HepG2 (cell line): ENCODE measurements around the gene UBE3B. TPM values are rescaled to one million over a fixed set of nuclear protein-coding genes. Genes with fewer than 3 reads are reported as not detected.

Experiments used
- ATAC-seq: fragments of 200-7000 bp; cut with Tn5 transposase; 3 replicates; pipeline ENCODE4 v1.9.1; 2020; ENCODE audit warnings: mild to moderate bottlenecking, moderate library complexity
- BruUV-seq: library from RNA; stranded (reverse); fragments of 400-500 nt; replicated peaks from 2 replicates; lab custom pipeline; 2021; lab: Mats Ljungman, UMichigan
- CTCF ChIA-PET: fragments of 300-600 bp; formaldehyde crosslinking; extraction: SDS; loops from one replicate; lab custom pipeline; 2021; ENCODE audit warnings: low total read pairs, inconsistent platforms, low intra/inter-chr PET ratio; lab: Yijun Ruan, JAX
- POLR2A ChIA-PET: fragments of 350-600 bp; sonication (Branson Sonifier 250); formaldehyde crosslinking; loops from one replicate; lab custom pipeline; 2020; ENCODE audit warnings: antibody characterized with exemption, inconsistent platforms; lab: Yijun Ruan, JAX
- DNase-seq: peaks from one replicate; pipeline ENCODE4 v3.0.0-alpha.2; 2015; ENCODE audit warnings: low spot score
- FAIRE-seq: peaks from 3 replicates; lab custom pipeline; 2011; peaks lifted over from hg19 to GRCh38; lab: Jason Lieb, UNC
- H2AFZ ChIP-seq: one replicate; pipeline ENCODE4 v1.6.1; 2011; ENCODE audit warnings: low read length, inconsistent platforms
- H3K27ac ChIP-seq: fragments of 300-600 bp; 3 replicates; pipeline ENCODE4 v1.8.0; 2011; ENCODE audit warnings: mixed run types, mild to moderate bottlenecking, mixed read lengths, low read length, inconsistent platforms; ENCODE audit not compliant: insufficient read depth; ENCODE audit errors: extremely low read length
- H3K27me3 ChIP-seq, 2 experiments: fragments of 200-600 bp in 1 of 2; 2 replicates in 1 of 2; 3 replicates in 1 of 2; pipeline versions ENCODE4 v1.6.0 to v1.8.0; 2011; ENCODE audit warnings: low read length in 2 of 2, mild to moderate bottlenecking in 2 of 2, moderate library complexity in 2 of 2, inconsistent platforms in 1 of 2; ENCODE audit not compliant: insufficient read depth in 2 of 2, control insufficient read depth in 1 of 2
- H3K36me3 ChIP-seq, 2 experiments: fragments of 200-600 bp in 1 of 2; replicated peaks in 1 of 2; 2 replicates in 1 of 2; 3 replicates in 1 of 2; pipeline versions ENCODE4 v1.5.1 to v1.8.0; 2011; ENCODE audit warnings: low read length in 2 of 2, inconsistent platforms in 1 of 2; ENCODE audit not compliant: insufficient read depth in 2 of 2, control insufficient read depth in 1 of 2
- H3K4me1 ChIP-seq: 2 replicates; pipeline ENCODE4 v1.5.1; 2012; ENCODE audit warnings: low read length, inconsistent platforms; ENCODE audit not compliant: insufficient read depth
- H3K4me2 ChIP-seq: 2 replicates; pipeline ENCODE4 v1.6.0; 2011; ENCODE audit warnings: low read depth, low read length, inconsistent platforms
- H3K4me3 ChIP-seq, 3 experiments: fragments of 200-600 bp in 1 of 3; sonication (generic), shearing (Covaris generic) in 1 of 3; replicated peaks in 1 of 3; 2 replicates each; pipeline ENCODE4 v1.5.1; 2011 to 2016; ENCODE audit warnings: low read length in 3 of 3, inconsistent platforms in 2 of 3, low read depth in 2 of 3, mild to moderate bottlenecking in 2 of 3, control low read depth in 1 of 3, mixed read lengths in 1 of 3; ENCODE audit not compliant: insufficient read depth in 1 of 3
- H3K79me2 ChIP-seq: one replicate; pipeline ENCODE4 v1.6.1; 2011; ENCODE audit warnings: low read length, inconsistent platforms; ENCODE audit not compliant: insufficient read depth
- H3K9ac ChIP-seq: 2 replicates; pipeline ENCODE4 v1.6.0; 2011; ENCODE audit warnings: mild to moderate bottlenecking, low read depth, low read length, inconsistent platforms; ENCODE audit not compliant: insufficient read depth
- H3K9me3 ChIP-seq: 2 replicates; pipeline ENCODE4 v1.5.1; 2012; ENCODE audit warnings: mild to moderate bottlenecking, low read length
- H4K20me1 ChIP-seq: 2 replicates; pipeline ENCODE4 v1.6.0; 2011; ENCODE audit warnings: inconsistent platforms, mild to moderate bottlenecking, low read length, moderate library complexity; ENCODE audit not compliant: insufficient read depth
- CCDC6 ChIP-seq: sonication (generic); formaldehyde crosslinking; IDR thresholded peaks from 2 replicates; pipeline ENCODE4 v1.8.1; 2022; ENCODE audit warnings: mild to moderate bottlenecking, missing genetic modification reagents, moderate library complexity
- CEBPZ ChIP-seq: IDR thresholded peaks from 2 replicates; pipeline ENCODE4 v1.6.1; 2012; ENCODE audit warnings: low read length, improper control_type of control experiment
- E2F5 ChIP-seq: sonication (generic); formaldehyde crosslinking; conservative IDR thresholded peaks from 2 replicates; pipeline ENCODE4 v1.4.0; 2020; ENCODE audit warnings: missing genetic modification reagents
- ERF ChIP-seq: IDR thresholded peaks from 2 replicates; pipeline ENCODE4 v1.6.1; 2018; ENCODE audit warnings: missing biosample characterization, missing genetic modification reagents
- GZF1 ChIP-seq: sonication (generic); formaldehyde crosslinking; IDR thresholded peaks from 2 replicates; pipeline ENCODE4 v1.5.1; 2020; ENCODE audit warnings: mild to moderate bottlenecking, missing genetic modification reagents
- NFATC3 ChIP-seq: sonication (generic); formaldehyde crosslinking; IDR thresholded peaks from 2 replicates; pipeline ENCODE4 v1.5.1; 2020; ENCODE audit warnings: mild to moderate bottlenecking, missing genetic modification reagents
- SNAI1 ChIP-seq: sonication (generic); formaldehyde crosslinking; IDR thresholded peaks from 2 replicates; pipeline ENCODE4 v1.5.0; 2020; ENCODE audit warnings: mild to moderate bottlenecking, missing genetic modification reagents, borderline replicate concordance
- ZBTB49 ChIP-seq: sonication (generic); formaldehyde crosslinking; IDR thresholded peaks from 2 replicates; pipeline ENCODE4 v1.4.0; 2020; ENCODE audit warnings: missing genetic modification reagents, borderline replicate concordance
- ZNF850 ChIP-seq: sonication (generic); formaldehyde crosslinking; conservative IDR thresholded peaks from 2 replicates; pipeline ENCODE4 v1.9.0; 2021; ENCODE audit warnings: mild to moderate bottlenecking, missing genetic modification reagents
- WGBS: methylation state at CpG from one replicate; pipeline ENCODE4 v1.1.6; 2017; ENCODE audit warnings: low lambda C conversion rate; 5-methylcytosine and 5-hydroxymethylcytosine counted together
- in situ Hi-C: cut with HindIII; loops from 2 replicates; pipeline ENCODE4 v1.10.0; 2017; ENCODE audit warnings: low pct_unique_long_range_greater_than_20kb; ENCODE audit not compliant: extremely low pct_ligation_motif_present
- intact Hi-C: fragments of 100-400 bp; cut with micrococcal nuclease; formaldehyde crosslinking; loops from one replicate; pipeline ENCODE4 v1.10.0; 2022; ENCODE audit not compliant: unreplicated experiment
- polyA plus RNA-seq, 8 experiments: library from polyadenylated mRNA; depleted of rRNA in 3 of 8; stranded (reverse) in 7 of 8; unstranded in 1 of 8; fragments of >200 nt; fragmentation: Illumina TruSeq in 4 of 8; extraction: Trizol in 4 of 8; gene quantifications; 2 replicates each; pipeline versions ENCODE4 v1.2.1 to v1.2.3, GENCODE V29; 2011 to 2016; ENCODE audit warnings: low read depth in 4 of 8, missing spikeins in 1 of 8, mixed read lengths in 1 of 8; ENCODE audit not compliant: insufficient read depth in 1 of 8
- total RNA-seq, 5 experiments: library from RNA; depleted of rRNA; stranded (reverse); fragments of >200 nt; fragmentation: Illumina TruSeq; extraction: Trizol; gene quantifications; 2 replicates each; pipeline ENCODE4 v1.2.3, GENCODE V29; 2016; ENCODE audit warnings: low read depth in 1 of 5
- TF ChIP-seq, protein P1 (sequence below): sonication (generic); formaldehyde crosslinking; IDR thresholded peaks from 2 replicates; pipeline ENCODE4 v1.4.0; 2020; ENCODE audit warnings: missing genetic modification reagents
- TF ChIP-seq, protein P2 (sequence below): sonication (generic); formaldehyde crosslinking; IDR thresholded peaks from 2 replicates; pipeline ENCODE4 v1.9.0; 2021; ENCODE audit warnings: missing genetic modification reagents, mild to moderate bottlenecking, borderline replicate concordance

The UBE3B gene
- total and polyA plus RNA-seq, 2 of the 13 experiments (the other 11 are each of a cell fraction or from before 2014, with no cell fraction given): 22.7 to 25.3 TPM

GRCh38 chr12:109435428-109436187 lies 41.8 kb upstream of the UBE3B start:
- Histone ChIP-seq H3K4me3 (no peak overlapping the region), H3K9me3 (no peaks in the 10 kb centered on the region), H3K27ac (no peak overlapping the region), H3K36me3 (no peaks in the 10 kb centered on the region), H3K9ac (no peak overlapping the region), H3K27me3 (peaks cover 0 to 4% of the 10 kb centered on the region in 2 experiments; a peak in 1 of 5 replicates), H2AFZ (no peak overlapping the region), H3K4me1 (peaks cover 22% of the 10 kb centered on the region), H3K4me2 (no peak overlapping the region), H3K79me2 (no peaks in the 10 kb centered on the region), H4K20me1 (no peaks in the 10 kb centered on the region)
- no peak for FAIRE-seq
- no peak for ATAC-seq
- intact Hi-C loops (no loop called here), in situ Hi-C loops (no loop called here)
- DNase-seq: no peak
- WGBS: 63% methylated on average over 14 of the region's 17 CpGs
- CTCF ChIA-PET: no interaction called here
- no TSS peak for BruUV-seq
- POLR2A ChIA-PET: no interaction called here
- TF ChIP-seq, protein P1, sequence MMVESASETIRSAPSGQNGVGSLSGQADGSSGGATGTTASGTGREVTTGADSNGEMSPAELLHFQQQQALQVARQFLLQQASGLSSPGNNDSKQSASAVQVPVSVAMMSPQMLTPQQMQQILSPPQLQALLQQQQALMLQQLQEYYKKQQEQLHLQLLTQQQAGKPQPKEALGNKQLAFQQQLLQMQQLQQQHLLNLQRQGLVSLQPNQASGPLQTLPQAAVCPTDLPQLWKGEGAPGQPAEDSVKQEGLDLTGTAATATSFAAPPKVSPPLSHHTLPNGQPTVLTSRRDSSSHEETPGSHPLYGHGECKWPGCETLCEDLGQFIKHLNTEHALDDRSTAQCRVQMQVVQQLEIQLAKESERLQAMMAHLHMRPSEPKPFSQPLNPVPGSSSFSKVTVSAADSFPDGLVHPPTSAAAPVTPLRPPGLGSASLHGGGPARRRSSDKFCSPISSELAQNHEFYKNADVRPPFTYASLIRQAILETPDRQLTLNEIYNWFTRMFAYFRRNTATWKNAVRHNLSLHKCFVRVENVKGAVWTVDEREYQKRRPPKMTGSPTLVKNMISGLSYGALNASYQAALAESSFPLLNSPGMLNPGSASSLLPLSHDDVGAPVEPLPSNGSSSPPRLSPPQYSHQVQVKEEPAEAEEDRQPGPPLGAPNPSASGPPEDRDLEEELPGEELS: no peak
- TF ChIP-seq E2F5 (CRISPR knock-in tag): no peak
- no peak for TF ChIP-seq CEBPZ
- TF ChIP-seq, protein P2, sequence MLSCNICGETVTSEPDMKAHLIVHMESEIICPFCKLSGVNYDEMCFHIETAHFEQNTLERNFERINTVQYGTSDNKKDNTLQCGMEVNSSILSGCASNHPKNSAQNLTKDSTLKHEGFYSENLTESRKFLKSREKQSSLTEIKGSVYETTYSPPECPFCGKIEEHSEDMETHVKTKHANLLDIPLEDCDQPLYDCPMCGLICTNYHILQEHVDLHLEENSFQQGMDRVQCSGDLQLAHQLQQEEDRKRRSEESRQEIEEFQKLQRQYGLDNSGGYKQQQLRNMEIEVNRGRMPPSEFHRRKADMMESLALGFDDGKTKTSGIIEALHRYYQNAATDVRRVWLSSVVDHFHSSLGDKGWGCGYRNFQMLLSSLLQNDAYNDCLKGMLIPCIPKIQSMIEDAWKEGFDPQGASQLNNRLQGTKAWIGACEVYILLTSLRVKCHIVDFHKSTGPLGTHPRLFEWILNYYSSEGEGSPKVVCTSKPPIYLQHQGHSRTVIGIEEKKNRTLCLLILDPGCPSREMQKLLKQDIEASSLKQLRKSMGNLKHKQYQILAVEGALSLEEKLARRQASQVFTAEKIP: no peak
- no peak for TF ChIP-seq GZF1 (CRISPR knock-in tag)
- no peak for TF ChIP-seq CCDC6 (CRISPR knock-in tag)
- no peak for TF ChIP-seq NFATC3 (CRISPR knock-in tag)
- no peak for TF ChIP-seq ZNF850 (CRISPR knock-in tag)
- TF ChIP-seq SNAI1: no peak
- TF ChIP-seq ERF (CRISPR knock-in tag): no peak
- no peak for TF ChIP-seq ZBTB49
